IPS-20b (cell line): Measurements from ENCODE around the gene ZNF587.

Experiments
- H3K27ac ChIP-seq: one replicate; pipeline ENCODE4 v1.5.1; 2013; ENCODE audit warnings: low read length
- H3K27me3 ChIP-seq: 2 replicates; pipeline ENCODE4 v1.6.1; 2013; ENCODE audit warnings: mild to moderate bottlenecking, low read length, inconsistent platforms; ENCODE audit not compliant: insufficient read depth
- H3K36me3 ChIP-seq: 2 replicates; pipeline ENCODE4 v1.6.1; 2013; ENCODE audit warnings: low read depth, mild to moderate bottlenecking, inconsistent platforms, low read length, moderate library complexity; ENCODE audit not compliant: insufficient read depth
- H3K4me1 ChIP-seq: 2 replicates; pipeline ENCODE4 v1.6.1; 2013; ENCODE audit warnings: mild to moderate bottlenecking, control low read depth, inconsistent platforms, low read length, moderate library complexity; ENCODE audit not compliant: insufficient read depth
- H3K4me3 ChIP-seq: 2 replicates; pipeline ENCODE4 v1.5.1; 2013; ENCODE audit warnings: mild to moderate bottlenecking, low read length, inconsistent platforms
- H3K9ac ChIP-seq: 2 replicates; pipeline ENCODE4 v1.6.1; 2013; ENCODE audit warnings: low read depth, mild to moderate bottlenecking, inconsistent platforms, low read length, moderate library complexity
- H3K9me3 ChIP-seq: 2 replicates; pipeline ENCODE4 v1.6.1; 2013; ENCODE audit warnings: mild to moderate bottlenecking, low read depth, low read length, inconsistent platforms; ENCODE audit not compliant: insufficient read depth

ZNF587 gene

DNA sequence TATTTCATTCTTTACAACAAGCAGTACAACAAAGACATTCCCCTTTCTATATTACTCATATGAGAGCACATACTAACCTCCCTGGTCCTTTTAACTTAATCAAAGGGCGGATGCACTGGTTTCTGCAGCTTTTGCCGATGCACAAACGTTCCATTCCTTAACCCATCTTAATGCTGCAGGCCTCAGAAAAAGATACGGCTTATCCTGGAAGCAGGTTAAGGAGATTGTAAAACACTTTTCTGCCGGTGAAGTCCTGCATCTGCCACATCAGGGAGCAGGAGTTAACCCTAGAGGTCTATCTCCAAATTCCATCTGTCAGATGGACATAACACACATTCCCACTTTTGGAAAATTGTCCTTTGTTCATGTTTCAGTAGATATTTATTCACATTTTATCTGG is 50.7 kb downstream of the ZNF587 start:
- H3K4me1 ChIP-seq, result no peaks in the 10 kb centered on the region
- H3K36me3 ChIP-seq, result no peaks in the 10 kb centered on the region
- no peaks in the 10 kb centered on the region for H3K9me3 ChIP-seq
- no peak overlapping the region for H3K4me3 ChIP-seq
- no peak overlapping the region for H3K9ac ChIP-seq
- H3K27ac ChIP-seq, result no peak overlapping the region
- no peaks in the 10 kb centered on the region for H3K27me3 ChIP-seq

DNA sequence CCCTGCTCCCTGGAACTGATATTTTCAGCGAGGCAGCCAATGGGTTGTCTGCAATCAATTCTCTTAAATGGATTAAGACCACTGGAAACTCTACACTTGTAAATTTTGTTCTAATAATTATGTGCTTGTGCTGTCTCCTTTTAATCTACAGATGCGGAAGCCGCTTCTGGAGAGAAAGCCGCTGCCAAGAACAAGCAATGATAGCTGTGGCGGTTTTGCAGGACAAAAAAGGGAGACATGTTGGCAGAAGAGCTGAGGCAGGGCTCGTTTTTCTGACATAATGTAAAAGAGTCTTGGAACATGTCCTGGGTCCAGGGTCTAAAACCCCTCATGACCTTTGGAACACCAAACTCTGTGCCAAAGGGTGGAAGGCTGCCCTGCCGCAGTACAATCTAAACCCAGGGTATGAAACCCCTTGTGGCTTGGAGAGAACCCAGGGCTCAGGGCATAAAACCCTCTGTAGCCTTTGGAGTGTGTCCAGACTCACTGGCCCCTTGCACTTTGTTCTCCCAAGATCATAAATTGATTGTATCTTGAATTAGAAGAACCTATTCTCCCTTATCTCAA is 54.0 kb downstream of the ZNF587 start:
- Histone ChIP-seq H3K27ac (no peak overlapping the region), H3K9ac (no peak overlapping the region), H3K9me3 (no peaks in the 10 kb centered on the region), H3K36me3 (peaks cover 18% of the 10 kb centered on the region), H3K4me3 (no peak overlapping the region), H3K27me3 (no peaks in the 10 kb centered on the region), H3K4me1 (no peaks in the 10 kb centered on the region)

DNA sequence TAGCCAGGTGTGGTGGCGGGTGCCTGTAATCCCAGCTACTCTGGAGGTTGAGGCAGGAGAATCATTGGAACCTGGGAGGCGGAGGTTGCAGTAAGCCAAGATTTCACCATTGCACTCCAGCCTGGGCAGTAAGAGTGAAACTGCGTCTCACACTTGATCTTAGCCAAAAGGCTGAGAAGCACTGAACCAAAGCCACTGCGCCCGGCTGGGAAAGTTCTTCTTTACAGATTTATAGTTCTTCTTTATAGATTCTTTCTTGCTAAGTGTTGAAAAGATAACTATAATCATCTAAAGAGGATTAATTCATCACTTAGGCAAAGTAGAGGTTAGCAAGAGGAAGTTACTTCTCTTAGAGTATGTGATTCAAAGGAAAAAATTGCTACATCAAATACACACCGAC is 55.6 kb downstream of the ZNF587 start:
- no peaks in the 10 kb centered on the region for H3K9me3 ChIP-seq
- no peak overlapping the region for H3K4me3 ChIP-seq
- H3K27ac ChIP-seq, result no peak overlapping the region
- H3K27me3 ChIP-seq, result no peaks in the 10 kb centered on the region
- no peaks in the 10 kb centered on the region for H3K4me1 ChIP-seq
- H3K9ac ChIP-seq, result no peak overlapping the region
- peaks cover 24% of the 10 kb centered on the region for H3K36me3 ChIP-seq

DNA sequence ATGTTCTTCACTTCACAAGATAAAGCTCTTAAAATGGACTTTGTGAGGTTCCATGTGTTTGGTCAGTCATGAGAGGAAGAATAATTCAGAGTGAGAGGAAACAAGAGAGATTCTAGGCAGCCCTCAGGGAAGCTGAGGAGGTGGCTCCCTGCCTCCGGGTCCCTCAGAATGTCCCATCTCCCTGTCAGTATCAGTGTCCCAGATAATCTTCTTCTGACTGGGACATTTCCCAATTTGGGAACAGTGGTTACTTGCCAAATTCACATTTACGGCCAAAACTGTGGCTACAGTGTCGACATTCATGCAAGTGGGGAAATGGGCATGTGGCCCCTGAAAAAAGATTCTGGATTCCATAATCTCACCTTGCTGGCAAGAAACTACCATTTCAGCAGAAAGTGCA is 57.7 kb downstream of the ZNF587 start:
- no peaks in the 10 kb centered on the region for H3K27me3 ChIP-seq
- H3K4me3 ChIP-seq, result no peak overlapping the region
- no peaks in the 10 kb centered on the region for H3K4me1 ChIP-seq
- no peak overlapping the region for H3K27ac ChIP-seq
- H3K9ac ChIP-seq, result no peak overlapping the region
- peaks cover 42% of the 10 kb centered on the region for H3K36me3 ChIP-seq
- no peaks in the 10 kb centered on the region for H3K9me3 ChIP-seq

DNA sequence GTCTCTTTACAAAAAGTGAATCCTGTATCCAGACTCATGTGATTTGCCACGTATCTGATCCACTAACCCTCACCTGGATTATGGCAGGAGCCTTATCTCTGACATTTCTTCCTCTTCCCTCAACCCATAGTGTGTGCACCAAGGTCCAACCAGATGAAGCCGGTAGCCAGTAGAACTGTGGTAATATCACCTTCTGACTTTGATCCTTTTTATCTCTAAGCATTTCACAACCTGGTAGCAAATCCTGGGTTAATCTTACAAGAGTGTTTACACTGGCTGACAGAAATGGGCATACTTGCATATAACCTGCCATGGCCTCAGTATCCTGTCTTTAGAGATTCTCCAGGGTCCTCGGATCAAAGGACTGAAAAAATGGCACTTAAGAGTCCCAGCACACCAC is 64.9 kb downstream of the ZNF587 start:
- peaks cover 48% of the 10 kb centered on the region for H3K36me3 ChIP-seq

More for the DNA sequence above, 64.9 kb downstream of the ZNF587 start:
- no peaks in the 10 kb centered on the region for H3K9me3 ChIP-seq
- peaks cover 8% of the 10 kb centered on the region; the same call in 1 of the 2 replicates for H3K4me1 ChIP-seq
- H3K27me3 ChIP-seq, result no peaks in the 10 kb centered on the region
- H3K27ac ChIP-seq, result no peak overlapping the region
- H3K9ac ChIP-seq, result no peak overlapping the region
- no peak overlapping the region for H3K4me3 ChIP-seq
